Gastrocnemius medialis (tissue), 4 donors: ENCODE data around the gene FRAS1.

Experiments
- CTCF ChIP-seq, 5 experiments: fragments of 450-650 bp in 3 of 5; fragments of 200-600 bp in 2 of 5; sonication (generic) in 2 of 5; IDR thresholded peaks in 4 of 5; conservative IDR thresholded peaks in 1 of 5; 1 replicate in 4 of 5; 2 replicates in 1 of 5; pipeline ENCODE4 v1.5.1; 2016 to 2019; ENCODE audit warnings: antibody characterized with exemption in 5 of 5, mild to moderate bottlenecking in 3 of 5, moderate library complexity in 3 of 5
- POLR2A ChIP-seq, 2 donors: fragments of 450-650 bp; IDR thresholded peaks; one replicate each; pipeline ENCODE4 v1.6.1; 2017; ENCODE audit warnings: antibody characterized with exemption in 2 of 2, mild to moderate bottlenecking in 2 of 2, moderate library complexity in 2 of 2

GRCh38 chr4:78179196-78179595 lies 122.1 kb downstream of the FRAS1 start:
- no peak for TF ChIP-seq POLR2A (IDR thresholded peaks at IDR 0.05)
- no peak for TF ChIP-seq CTCF (IDR thresholded peaks at IDR 0.05 in 4 of 5, conservative IDR thresholded peaks at IDR 0.05 in 1 of 5)
